Measurements from ENCODE around the gene TGFA.

TGFA gene

GRCh38 chr2:70551167-70551566 lies 2.5 kb downstream of the TGFA start:
- no peak overlapping the region for H3K27ac ChIP-seq
- H3K9me3 ChIP-seq (ENCODE audit: severe bottlenecking), result no peaks in the 10 kb centered on the region
- DNase-seq, result no peak
- no peaks in the 10 kb centered on the region for H3K36me3 ChIP-seq
- peaks cover 32% of the 10 kb centered on the region for H3K27me3 ChIP-seq (ENCODE audit: insufficient read depth, low read depth, severe bottlenecking)
- no peak for TF ChIP-seq CTCF (IDR thresholded peaks at IDR 0.05; ENCODE audit: low read depth, low read length)
- H3K4me3 ChIP-seq (ENCODE audit: low read depth, low read length), result no peak overlapping the region

- H3K36me3 ChIP-seq, result no peaks in the 10 kb centered on the region
- H3K4me3 ChIP-seq (ENCODE audit: low read depth, low read length), result no peak overlapping the region
- H3K27ac ChIP-seq, result no peak overlapping the region
- TF ChIP-seq CTCF (IDR thresholded peaks at IDR 0.05; ENCODE audit: low read depth, low read length), result no peak
- no peak for DNase-seq
- H3K9me3 ChIP-seq (ENCODE audit: severe bottlenecking), result no peaks in the 10 kb centered on the region
- peaks cover 32% of the 10 kb centered on the region for H3K27me3 ChIP-seq (ENCODE audit: insufficient read depth, low read depth, severe bottlenecking)
Measured at GRCh38 chr2:70549962-70550361, 3.7 kb downstream of the TGFA start.

- peaks cover 32% of the 10 kb centered on the region for H3K27me3 ChIP-seq (ENCODE audit: insufficient read depth, low read depth, severe bottlenecking)
- H3K36me3 ChIP-seq, result no peaks in the 10 kb centered on the region
- no peak for DNase-seq
- H3K4me3 ChIP-seq (ENCODE audit: low read depth, low read length), result no peak overlapping the region
- no peak for TF ChIP-seq CTCF (IDR thresholded peaks at IDR 0.05; ENCODE audit: low read depth, low read length)
- H3K27ac ChIP-seq, result no peak overlapping the region
- no peaks in the 10 kb centered on the region for H3K9me3 ChIP-seq (ENCODE audit: severe bottlenecking)
Measured at GRCh38 chr2:70549064-70549710, 4.4 kb downstream of the TGFA start.

- TF ChIP-seq CTCF (IDR thresholded peaks at IDR 0.05; ENCODE audit: low read depth, low read length), result no peak
- H3K27me3 ChIP-seq (ENCODE audit: insufficient read depth, low read depth, severe bottlenecking), result peaks cover 28% of the 10 kb centered on the region
- H3K36me3 ChIP-seq, result no peaks in the 10 kb centered on the region
- DNase-seq, result no peak
- no peak overlapping the region for H3K4me3 ChIP-seq (ENCODE audit: low read depth, low read length)
- H3K27ac ChIP-seq, result no peak overlapping the region
- no peaks in the 10 kb centered on the region for H3K9me3 ChIP-seq (ENCODE audit: severe bottlenecking)
Measured at GRCh38 chr2:70548233-70548632, 5.4 kb downstream of the TGFA start.

- Histone ChIP-seq H3K27me3 (ENCODE audit: insufficient read depth, low read depth, severe bottlenecking) (peaks cover 14% of the 10 kb centered on the region), H3K4me3 (ENCODE audit: low read depth, low read length) (no peak overlapping the region), H3K9me3 (ENCODE audit: severe bottlenecking) (no peaks in the 10 kb centered on the region), H3K27ac (no peak overlapping the region), H3K36me3 (no peaks in the 10 kb centered on the region)
- no peak for DNase-seq
- TF ChIP-seq CTCF (IDR thresholded peaks at IDR 0.05; ENCODE audit: low read depth, low read length), result no peak
Measured at GRCh38 chr2:70546885-70547284, 6.7 kb downstream of the TGFA start.

GRCh38 chr2:70546376-70546775 lies 7.2 kb downstream of the TGFA start:
- H3K4me3 ChIP-seq (ENCODE audit: low read depth, low read length), result no peak overlapping the region
- peaks cover 9% of the 10 kb centered on the region for H3K27me3 ChIP-seq (ENCODE audit: insufficient read depth, low read depth, severe bottlenecking)
- no peak for DNase-seq
- no peak for TF ChIP-seq CTCF (IDR thresholded peaks at IDR 0.05; ENCODE audit: low read depth, low read length)
- no peaks in the 10 kb centered on the region for H3K36me3 ChIP-seq
- no peaks in the 10 kb centered on the region for H3K9me3 ChIP-seq (ENCODE audit: severe bottlenecking)
- no peak overlapping the region for H3K27ac ChIP-seq
